GM21447 (cell line): ENCODE data around the gene ABHD2.
"Not testable (repeated sequence)": the region's sequence is repeated elsewhere in the genome, so short reads cannot be mapped to it uniquely, and the experiment has no call there.

Experiments used
- ATAC-seq: cut with Tn5 transposase; IDR thresholded peaks from one replicate; pipeline ENCODE4 v1.9.1; 2021; ENCODE audit not compliant: unreplicated experiment

Gene ABHD2

GRCh38 chr15:89074402-89075012 is 13.7 kb upstream of the ABHD2 start:
- no peak for ATAC-seq

- ATAC-seq: no peak
Observed at GRCh38 chr15:89075101-89075640, 13.1 kb upstream of the ABHD2 start.

GRCh38 chr15:89075846-89076245 is 12.4 kb upstream of the ABHD2 start:
- ATAC-seq: no peak

- ATAC-seq: no peak
Observed at GRCh38 chr15:89077750-89078149, 10.5 kb upstream of the ABHD2 start.

GRCh38 chr15:89078851-89079810 is 9.1 kb upstream of the ABHD2 start:
- ATAC-seq: no peak

- no peak for ATAC-seq
Observed at GRCh38 chr15:89081878-89082277, 6.4 kb upstream of the ABHD2 start.

- ATAC-seq: no peak
Observed at GRCh38 chr15:89083246-89083645, 5.0 kb upstream of the ABHD2 start.

GRCh38 chr15:89085289-89085926 is 2.8 kb upstream of the ABHD2 start:
- ATAC-seq: no peak

- ATAC-seq: not testable (repeated sequence)
Observed at GRCh38 chr15:89085933-89086332, 2.3 kb upstream of the ABHD2 start.

GRCh38 chr15:89086390-89086789 is 1.9 kb upstream of the ABHD2 start:
- not testable (repeated sequence) for ATAC-seq

- no peak for ATAC-seq
Observed at GRCh38 chr15:89087161-89087829, 961 bp upstream of the ABHD2 start.

GRCh38 chr15:89088605-89089315 is 504 bp downstream of the ABHD2 start:
- peak; percentile 0 for ATAC-seq

GRCh38 chr15:89089316-89090230 is 1.3 kb downstream of the ABHD2 start:
- no peak for ATAC-seq

GRCh38 chr15:89090791-89091626 is 2.8 kb downstream of the ABHD2 start:
- no peak for ATAC-seq

GRCh38 chr15:89091627-89092220 is 3.5 kb downstream of the ABHD2 start:
- ATAC-seq: no peak

GRCh38 chr15:89093509-89093908 is 5.3 kb downstream of the ABHD2 start:
- ATAC-seq: no peak

- ATAC-seq: no peak
Observed at GRCh38 chr15:89095073-89095472, 6.8 kb downstream of the ABHD2 start.

GRCh38 chr15:89095556-89095955 is 7.3 kb downstream of the ABHD2 start:
- no peak for ATAC-seq
